PC-3 (cell line): ENCODE results near the gene TRIM31. TPM values are rescaled to one million over a fixed set of nuclear protein-coding genes. Genes with fewer than 3 reads are reported as not detected.
A peak's percentile ranks its signal among the peaks of the same experiment; 100 is the strongest.

Experiments
- ATAC-seq: fragments of 200-7000 bp; cut with Tn5 transposase; 2 replicates; pipeline ENCODE4 v1.9.1; 2020; ENCODE audit warnings: mild to moderate bottlenecking, moderate library complexity
- BruUV-seq: library from RNA; stranded (reverse); fragments of 400-500 nt; replicated peaks from 2 replicates; lab custom pipeline; 2021; lab: Mats Ljungman, UMichigan
- CTCF ChIA-PET: fragments of 300-600 bp; sonication (Branson Sonifier 250); formaldehyde crosslinking; loops from one replicate; lab custom pipeline; 2022; ENCODE audit warnings: antibody characterized with exemption; lab: Charles Lee
- POLR2A ChIA-PET: fragments of 300-600 bp; sonication (Branson Sonifier 250); formaldehyde crosslinking; loops from one replicate; lab custom pipeline; 2022; ENCODE audit warnings: antibody characterized with exemption; ENCODE audit not compliant: unreplicated experiment; lab: Charles Lee
- DNase-seq: peaks from one replicate; pipeline ENCODE4 v3.0.0-alpha.2; 2015
- H2AFZ ChIP-seq: fragments of 300-600 bp; sonication (generic); 2 replicates; pipeline ENCODE4 v1.6.0; 2016; ENCODE audit warnings: antibody characterized with exemption, low read length
- H3F3A ChIP-seq: fragments of 300-600 bp; sonication (generic); one replicate; pipeline ENCODE4 v1.6.0; 2017; ENCODE audit warnings: antibody characterized with exemption, low read length, control low read depth, mild to moderate bottlenecking; ENCODE audit not compliant: unreplicated experiment
- H3K27ac ChIP-seq: fragments of 300-600 bp; sonication (generic); 2 replicates; pipeline ENCODE4 v1.5.1; 2016; ENCODE audit warnings: mild to moderate bottlenecking, low read length
- H3K27me3 ChIP-seq: fragments of 300-600 bp; sonication (generic); 2 replicates; pipeline ENCODE4 v1.6.1; 2016; ENCODE audit warnings: low read length, mixed read lengths
- H3K36me3 ChIP-seq: fragments of 300-600 bp; sonication (generic); 2 replicates; pipeline ENCODE4 v1.6.1; 2016; ENCODE audit warnings: low read depth, mixed run types, low read length, mixed read lengths
- H3K4me1 ChIP-seq: fragments of 300-600 bp; sonication (generic); 2 replicates; pipeline ENCODE4 v1.5.1; 2016; ENCODE audit warnings: low read length; ENCODE audit not compliant: insufficient read depth
- H3K4me2 ChIP-seq: fragments of 300-600 bp; sonication (generic); 2 replicates; pipeline ENCODE4 v1.6.0; 2016; ENCODE audit warnings: low read length
- H3K4me3 ChIP-seq: fragments of 300-600 bp; sonication (generic); 2 replicates; pipeline ENCODE4 v1.5.1; 2016; ENCODE audit warnings: mild to moderate bottlenecking, low read length, mixed read lengths
- H3K79me2 ChIP-seq: fragments of 300-600 bp; sonication (generic); 2 replicates; pipeline ENCODE4 v1.6.1; 2017; ENCODE audit warnings: low read length, mixed read lengths
- H3K9ac ChIP-seq: fragments of 300-600 bp; sonication (generic); 2 replicates; pipeline ENCODE4 v1.6.0; 2016; ENCODE audit warnings: mild to moderate bottlenecking, low read length
- H3K9me2 ChIP-seq: fragments of 300-600 bp; sonication (generic); replicated peaks from 2 replicates; pipeline ENCODE4 v1.6.1; 2016; ENCODE audit warnings: mixed run types, low read length, mixed read lengths
- H3K9me3 ChIP-seq: fragments of 300-600 bp; sonication (generic); 2 replicates; pipeline ENCODE4 v1.6.1; 2016; ENCODE audit warnings: low read length, mixed read lengths
- H4K20me1 ChIP-seq: fragments of 300-600 bp; sonication (generic); 2 replicates; pipeline ENCODE4 v1.6.1; 2016; ENCODE audit warnings: low read length, mixed read lengths
- CTCF ChIP-seq: fragments of 300-600 bp; sonication (generic); conservative IDR thresholded peaks from 2 replicates; pipeline ENCODE4 v1.5.1; 2017; ENCODE audit warnings: antibody characterized with exemption, low read depth, mild to moderate bottlenecking, low read length
- EZH2 ChIP-seq: fragments of 300-600 bp; sonication (generic); IDR thresholded peaks from one replicate; pipeline ENCODE4 v1.6.1; 2017; ENCODE audit warnings: antibody characterized with exemption, mild to moderate bottlenecking, low read length; ENCODE audit not compliant: unreplicated experiment
- EZH2phosphoT487 ChIP-seq: fragments of 300-600 bp; sonication (generic); IDR thresholded peaks from 2 replicates; pipeline ENCODE4 v1.6.1; 2018; ENCODE audit warnings: mild to moderate bottlenecking, antibody characterized with exemption, low read length, borderline replicate concordance
- intact Hi-C: fragments of 100-400 bp; cut with micrococcal nuclease; formaldehyde crosslinking; loops from 2 replicates; pipeline ENCODE4 v1.9.0; 2023
- total RNA-seq: library from RNA; depleted of rRNA; stranded (reverse); fragments of >200 nt; gene quantifications from 2 replicates; pipeline ENCODE4 v1.2.3, GENCODE V29; 2014

The TRIM31 gene
- total RNA-seq, 1 experiment from 2014 or later = 0.11 TPM

- no TSS peak for BruUV-seq
- Histone ChIP-seq H4K20me1 (no peaks in the 10 kb centered on the region), H3K4me1 (peaks cover 8% of the 10 kb centered on the region), H3K9ac (no peak overlapping the region), H3K27me3 (no peaks in the 10 kb centered on the region), H3F3A (no peaks in the 10 kb centered on the region), H3K4me2 (no peak overlapping the region), H3K27ac (no peak overlapping the region), H3K36me3 (no peaks in the 10 kb centered on the region), H3K9me3 (no peaks in the 10 kb centered on the region), H3K79me2 (no peaks in the 10 kb centered on the region), H3K4me3 (no peak overlapping the region), H3K9me2 (no peaks in the 10 kb centered on the region), H2AFZ (no peak overlapping the region)
- no peak for ATAC-seq
- no peak for TF ChIP-seq CTCF
- intact Hi-C loops = no loop called here
- ChIA-PET POLR2A (no interaction called here), CTCF (no interaction called here)
- DNase-seq = no peak
These were observed 23.8 kb upstream of the TRIM31 start for GRCh38 chr6:30136570-30137286.

GRCh38 chr6:30135757-30136156, 22.9 kb upstream of the TRIM31 start, which contains the start of gene TRIM40:
TRIM40 (plus strand) TSS chr6:30136140; CDS start chr6:30137037, 897 bp downstream.
- H4K20me1 ChIP-seq = no peaks in the 10 kb centered on the region
- CTCF ChIA-PET = no interaction called here
- no peak within 1 kb of the TSS for H3K4me2 ChIP-seq
- H3K9me3 ChIP-seq = no peaks in the 10 kb centered on the region
- H3K4me1 ChIP-seq = peaks cover 9% of the 10 kb centered on the region
- ATAC-seq (no peak), DNase-seq (peak; percentile 28)
- H3K27me3 ChIP-seq = no peaks in the 10 kb centered on the region
- H3K9me2 ChIP-seq = no peaks in the 10 kb centered on the region
- TF ChIP-seq EZH2phosphoT487 = no peak
- no peak for TF ChIP-seq EZH2
- TF ChIP-seq CTCF = no peak
- no peak within 1 kb of the TSS for H3K9ac ChIP-seq
- H3K4me3 ChIP-seq = no peak within 1 kb of the TSS
- H3K79me2 ChIP-seq = no peaks in the 10 kb centered on the region
- POLR2A ChIA-PET = no interaction called here
- no peaks in the 10 kb centered on the region for H3F3A ChIP-seq
- no peak within 1 kb of the TSS for H3K27ac ChIP-seq
- no TSS peak for BruUV-seq
- intact Hi-C loops = no loop called here
- H3K36me3 ChIP-seq = no peaks in the 10 kb centered on the region
- no peak within 1 kb of the TSS for H2AFZ ChIP-seq

GRCh38 chr6:30135147-30135546, 22.3 kb upstream of the TRIM31 start:
- ChIA-PET POLR2A (no interaction called here), CTCF (no interaction called here)
- no peaks in the 10 kb centered on the region for H3K79me2 ChIP-seq
- H3K9me2 ChIP-seq = no peaks in the 10 kb centered on the region
- H3K9ac ChIP-seq = no peak overlapping the region
- ATAC-seq (no peak), DNase-seq (no peak)
- no peaks in the 10 kb centered on the region for H3K36me3 ChIP-seq
- no peak overlapping the region for H3K27ac ChIP-seq
- no peaks in the 10 kb centered on the region for H3K9me3 ChIP-seq
- H3K27me3 ChIP-seq = no peaks in the 10 kb centered on the region
- no TSS peak for BruUV-seq
- no peaks in the 10 kb centered on the region for H3F3A ChIP-seq
- H3K4me1 ChIP-seq = peaks cover 15% of the 10 kb centered on the region
- no peak overlapping the region for H3K4me2 ChIP-seq
- TF ChIP-seq EZH2 (no peak), EZH2phosphoT487 (no peak), CTCF (no peak)
- intact Hi-C loops = no loop called here
- no peaks in the 10 kb centered on the region for H4K20me1 ChIP-seq
- no peak overlapping the region for H3K4me3 ChIP-seq
- H2AFZ ChIP-seq = no peak overlapping the region
